Kidney (tissue), 14 donors: ENCODE results near the gene GABBR2. TPM values are rescaled to one million over a fixed set of nuclear protein-coding genes. Genes with fewer than 3 reads are reported as not detected.

Experiments
- DNase-seq, 5 donors: peaks; one replicate each; pipeline ENCODE4 v3.0.0-alpha.2; 2013 to 2020
- FAIRE-seq: peaks from 2 replicates; lab custom pipeline; 2012; peaks lifted over from hg19 to GRCh38; lab: Jason Lieb, UNC
- H3K27ac ChIP-seq, 2 donors: one replicate each; pipeline ENCODE4 v1.7.0; 2013; ENCODE audit warnings: low read depth in 2 of 2, low read length in 2 of 2, inconsistent platforms in 1 of 2
- H3K27me3 ChIP-seq: one replicate; pipeline ENCODE4 v1.7.1; 2013; ENCODE audit warnings: low read length, inconsistent platforms; ENCODE audit not compliant: control insufficient read depth, insufficient read depth
- H3K36me3 ChIP-seq, 3 donors: one replicate each; pipeline versions ENCODE4 v1.7.0 to v1.7.1; 2013; ENCODE audit warnings: low read length in 3 of 3, control low read depth in 1 of 3, inconsistent platforms in 1 of 3; ENCODE audit not compliant: insufficient read depth in 3 of 3, control insufficient read depth in 2 of 3
- H3K4me1 ChIP-seq, 3 donors: one replicate each; pipeline versions ENCODE4 v1.7.0 to v1.7.1; 2013; ENCODE audit warnings: low read length in 3 of 3, inconsistent platforms in 1 of 3, low read depth in 1 of 3; ENCODE audit not compliant: control insufficient read depth in 2 of 3, insufficient read depth in 2 of 3
- H3K4me3 ChIP-seq, 3 donors: one replicate each; pipeline versions ENCODE4 v1.7.0 to v1.8.1; 2013; ENCODE audit warnings: low read length in 3 of 3, control low read depth in 1 of 3, inconsistent platforms in 1 of 3
- H3K9ac ChIP-seq, 3 donors: one replicate each; pipeline versions ENCODE4 v1.7.0 to v1.7.1; 2013; ENCODE audit warnings: low read length in 3 of 3, control low read depth in 1 of 3, inconsistent platforms in 1 of 3
- H3K9me3 ChIP-seq, 3 donors: one replicate each; pipeline versions ENCODE4 v1.7.0 to v1.7.1; 2013; ENCODE audit warnings: low read length in 3 of 3, control low read depth in 1 of 3, inconsistent platforms in 1 of 3; ENCODE audit not compliant: control insufficient read depth in 2 of 3, insufficient read depth in 1 of 3
- CTCF ChIP-seq: IDR thresholded peaks from 3 replicates; pipeline ENCODE4 v1.5.1; 2012; ENCODE audit warnings: mild to moderate bottlenecking, moderate library complexity, borderline replicate concordance; ENCODE audit not compliant: insufficient read depth; ENCODE audit errors: extremely low read depth
- intact Hi-C: fragments of 100-400 bp; cut with DNase I; formaldehyde crosslinking; loops from one replicate; pipeline ENCODE4 v1.11.1; 2022
- polyA plus RNA-seq: library from polyadenylated mRNA; stranded (reverse); fragments of 350-450 nt; fragmentation: Illumina TruSeq; extraction: RNeasy Lipid Tissue Mini Kit (QIAGEN cat#74804); gene quantifications from one replicate; pipeline ENCODE4 v1.2.3, GENCODE V29; 2014; ENCODE audit warnings: low read depth, low replicate concordance; ENCODE audit not compliant: insufficient read depth
- total RNA-seq: library from RNA; stranded (reverse); fragmentation: NEBNext Ultra II Directional; extraction: Animal tissue kit (Norgen Biotek cat#: 25700); gene quantifications from one replicate; pipeline ENCODE4 v1.2.1, GENCODE V29; 2021
- donor health status: control.
- donor health status: control.
- donor health status: control.
- donor health status: control.
- donor health status: control.
- donor health status: DM: yes; HTN: yes; CAD: no.
- donor health status: Normal renal cell carcinoma (clear cell type).

Gene GABBR2
- total and polyA plus RNA-seq, 2 donors from 2014 or later = 0.06 TPM; not detected in 1

DNA sequence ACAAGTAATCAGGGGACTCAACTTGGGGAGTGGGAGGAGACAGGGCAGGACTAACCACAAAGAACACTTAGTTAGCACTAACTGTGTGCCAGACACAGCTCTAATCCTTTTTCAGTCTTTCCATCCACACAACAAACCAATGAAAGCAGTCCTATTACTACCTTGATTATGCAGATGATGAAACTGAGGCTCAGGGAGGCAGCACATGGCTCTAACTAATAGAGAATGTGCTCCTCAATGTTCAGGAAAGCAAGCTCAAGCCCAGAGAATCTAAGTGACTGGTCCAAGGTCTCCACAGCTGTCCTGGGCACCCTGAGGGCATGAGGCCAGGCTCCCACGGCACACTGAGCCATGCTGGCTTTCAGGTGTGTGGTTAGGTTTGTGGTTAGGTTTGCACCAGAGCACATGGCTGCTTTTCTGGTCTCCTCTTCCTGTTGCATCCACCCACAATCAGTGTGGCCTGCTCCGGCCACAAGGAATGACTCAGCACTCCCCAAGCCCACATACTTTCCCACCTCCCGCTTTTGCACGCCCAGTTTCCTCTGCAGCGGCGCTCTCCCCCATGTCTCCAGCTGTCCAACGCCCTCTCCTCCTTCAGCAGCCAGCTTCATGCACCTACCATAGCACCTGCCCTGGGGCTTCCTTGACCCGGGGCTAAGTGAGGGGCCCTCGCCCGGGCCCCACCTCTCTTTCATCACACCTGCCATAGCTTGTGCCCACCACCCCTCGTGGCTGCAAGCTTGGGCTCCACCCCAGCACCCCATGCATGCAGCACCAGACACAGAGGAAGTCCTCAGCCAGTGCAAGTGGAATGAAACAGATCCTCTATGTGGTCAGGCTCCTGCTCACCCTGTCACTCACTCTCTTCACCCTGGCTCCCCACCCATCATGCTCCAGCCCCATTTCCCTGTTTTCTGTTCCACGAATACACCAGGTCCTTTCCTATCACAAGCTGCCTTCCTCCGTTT lies 133.1 kb downstream of the GABBR2 start:
- Histone ChIP-seq H3K36me3 (no peaks in the 10 kb centered on the region), H3K9me3 (no peaks in the 10 kb centered on the region), H3K4me1 (no peaks in the 10 kb centered on the region), H3K4me3 (no peak overlapping the region), H3K9ac (no peak overlapping the region), H3K27ac (no peak overlapping the region), H3K27me3 (no peaks in the 10 kb centered on the region)
- intact Hi-C loops = no loop called here
- no peak for FAIRE-seq
- no peak for DNase-seq
- no peak for TF ChIP-seq CTCF

GRCh38 chr9:98573749-98574278 lies 134.9 kb downstream of the GABBR2 start:
- H3K27me3 ChIP-seq = no peaks in the 10 kb centered on the region
- FAIRE-seq = no peak
- intact Hi-C loops = no loop called here

DNA sequence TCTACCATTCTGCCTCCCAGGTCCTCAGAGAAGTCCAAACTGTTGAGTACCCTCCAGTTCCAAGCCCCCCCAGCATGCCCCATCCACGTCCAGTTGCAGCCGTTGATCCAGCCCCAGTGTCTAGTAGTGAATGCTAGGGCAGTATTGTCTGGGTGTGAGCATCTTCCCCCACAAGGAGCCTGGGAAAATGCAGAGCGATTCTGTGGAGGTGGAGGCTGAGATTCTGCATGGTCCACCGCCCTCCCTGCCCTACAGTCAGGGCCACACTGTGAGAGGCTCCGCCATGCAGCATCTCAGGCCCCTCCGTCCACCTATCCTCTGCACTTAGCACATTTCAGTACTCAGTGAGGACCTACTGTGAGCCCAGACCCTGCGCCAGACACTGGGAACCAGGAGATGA lies 135.9 kb downstream of the GABBR2 start:
- H3K9ac ChIP-seq = no peak overlapping the region
- no peak for TF ChIP-seq CTCF
- FAIRE-seq = no peak
- no peak for DNase-seq
- H3K27me3 ChIP-seq = no peaks in the 10 kb centered on the region
- H3K4me1 ChIP-seq = no peaks in the 10 kb centered on the region
- intact Hi-C loops = no loop called here
- no peak overlapping the region for H3K27ac ChIP-seq
- no peaks in the 10 kb centered on the region for H3K36me3 ChIP-seq
- no peaks in the 10 kb centered on the region for H3K9me3 ChIP-seq
- no peak overlapping the region for H3K4me3 ChIP-seq

More at GRCh38 chr9:98573749-98574278, 134.9 kb downstream of the GABBR2 start:
- DNase-seq = no peak
- Histone ChIP-seq H3K4me1 (no peaks in the 10 kb centered on the region), H3K4me3 (no peak overlapping the region), H3K27ac (no peak overlapping the region), H3K9me3 (no peaks in the 10 kb centered on the region), H3K36me3 (no peaks in the 10 kb centered on the region), H3K9ac (no peak overlapping the region)
- TF ChIP-seq CTCF = no peak
